Measurements from ENCODE around the gene HDGF.

DNA sequence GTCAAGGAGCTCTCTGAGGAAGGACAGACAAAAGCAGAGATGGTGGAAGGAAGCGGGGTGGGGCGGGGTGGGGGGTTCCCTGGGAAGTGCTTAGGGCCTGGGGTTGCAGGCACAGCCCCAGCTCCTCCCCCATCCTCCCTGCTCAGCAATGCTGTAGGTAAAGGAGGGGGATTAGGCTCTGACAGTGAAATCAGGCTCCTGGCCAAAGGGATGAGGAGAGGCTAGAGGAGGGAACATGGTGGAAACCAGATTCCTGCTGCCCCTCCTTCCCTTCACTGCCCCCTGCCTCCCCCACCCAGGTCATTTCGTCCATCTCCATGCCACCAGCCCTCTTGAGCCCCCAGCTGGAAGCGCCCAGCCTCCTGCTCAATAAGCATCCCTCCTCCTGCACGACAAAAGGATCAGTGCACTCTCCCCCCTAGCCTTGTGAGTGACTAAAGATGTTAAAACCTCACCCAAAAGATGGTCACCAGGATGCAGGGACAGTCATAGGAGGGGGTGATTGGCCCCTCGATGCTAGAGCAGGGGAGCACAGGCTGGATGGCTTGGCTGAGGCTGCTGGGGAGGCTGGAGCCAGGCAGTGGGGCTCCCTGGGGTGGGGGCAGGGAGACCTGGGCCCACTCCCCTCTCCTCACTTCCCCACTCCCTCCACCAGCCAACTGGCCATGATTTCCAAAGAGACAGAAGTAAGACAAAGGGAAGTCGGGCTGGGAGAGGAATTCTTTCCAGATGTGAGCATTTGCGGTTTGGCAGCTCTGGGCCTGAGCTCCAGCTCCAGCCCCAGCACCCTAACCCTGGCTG lies 43.9 kb downstream of the HDGF start:
- no peak for TF ChIP-seq CTCF (IDR thresholded peaks at IDR 0.05)
- TF ChIP-seq, protein P1, sequence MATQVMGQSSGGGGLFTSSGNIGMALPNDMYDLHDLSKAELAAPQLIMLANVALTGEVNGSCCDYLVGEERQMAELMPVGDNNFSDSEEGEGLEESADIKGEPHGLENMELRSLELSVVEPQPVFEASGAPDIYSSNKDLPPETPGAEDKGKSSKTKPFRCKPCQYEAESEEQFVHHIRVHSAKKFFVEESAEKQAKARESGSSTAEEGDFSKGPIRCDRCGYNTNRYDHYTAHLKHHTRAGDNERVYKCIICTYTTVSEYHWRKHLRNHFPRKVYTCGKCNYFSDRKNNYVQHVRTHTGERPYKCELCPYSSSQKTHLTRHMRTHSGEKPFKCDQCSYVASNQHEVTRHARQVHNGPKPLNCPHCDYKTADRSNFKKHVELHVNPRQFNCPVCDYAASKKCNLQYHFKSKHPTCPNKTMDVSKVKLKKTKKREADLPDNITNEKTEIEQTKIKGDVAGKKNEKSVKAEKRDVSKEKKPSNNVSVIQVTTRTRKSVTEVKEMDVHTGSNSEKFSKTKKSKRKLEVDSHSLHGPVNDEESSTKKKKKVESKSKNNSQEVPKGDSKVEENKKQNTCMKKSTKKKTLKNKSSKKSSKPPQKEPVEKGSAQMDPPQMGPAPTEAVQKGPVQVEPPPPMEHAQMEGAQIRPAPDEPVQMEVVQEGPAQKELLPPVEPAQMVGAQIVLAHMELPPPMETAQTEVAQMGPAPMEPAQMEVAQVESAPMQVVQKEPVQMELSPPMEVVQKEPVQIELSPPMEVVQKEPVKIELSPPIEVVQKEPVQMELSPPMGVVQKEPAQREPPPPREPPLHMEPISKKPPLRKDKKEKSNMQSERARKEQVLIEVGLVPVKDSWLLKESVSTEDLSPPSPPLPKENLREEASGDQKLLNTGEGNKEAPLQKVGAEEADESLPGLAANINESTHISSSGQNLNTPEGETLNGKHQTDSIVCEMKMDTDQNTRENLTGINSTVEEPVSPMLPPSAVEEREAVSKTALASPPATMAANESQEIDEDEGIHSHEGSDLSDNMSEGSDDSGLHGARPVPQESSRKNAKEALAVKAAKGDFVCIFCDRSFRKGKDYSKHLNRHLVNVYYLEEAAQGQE (IDR thresholded peaks at IDR 0.05; ENCODE audit: insufficient read depth in 1 of 2, low read depth in 2 of 2, low read length in 1 of 2): no peak
- no peak for TF ChIP-seq POLR2AphosphoS5 (IDR thresholded peaks at IDR 0.05; ENCODE audit: low read depth, low read length)
- no peak for TF ChIP-seq TCF7L2 (IDR thresholded peaks at IDR 0.05; ENCODE audit: low read depth, low read length)
